Panc1 (cell line): ENCODE results near the gene CDK5RAP2.

Source experiments
- CTCF ChIP-seq: fragments of 450-650 bp; IDR thresholded peaks from 2 replicates; pipeline ENCODE4 v1.5.1; 2017; ENCODE audit warnings: mild to moderate bottlenecking
- POLR2AphosphoS5 ChIP-seq: IDR thresholded peaks from 2 replicates; pipeline ENCODE4 v1.6.1; 2012; ENCODE audit warnings: mild to moderate bottlenecking, low read depth, low read length, moderate library complexity
- REST ChIP-seq, 2 experiments: IDR thresholded peaks; 2 replicates each; pipeline ENCODE4 v1.6.1; 2011 to 2012; ENCODE audit warnings: low read depth in 2 of 2, control low read depth in 1 of 2, low read length in 1 of 2, mild to moderate bottlenecking in 1 of 2, moderate library complexity in 1 of 2; ENCODE audit not compliant: insufficient read depth in 1 of 2
- SIN3A ChIP-seq: IDR thresholded peaks from 2 replicates; pipeline ENCODE4 v1.6.1; 2012; ENCODE audit warnings: low read depth, mild to moderate bottlenecking, low read length, moderate library complexity, borderline replicate concordance; ENCODE audit not compliant: insufficient read depth
- TCF7L2 ChIP-seq: IDR thresholded peaks from 2 replicates; pipeline ENCODE4 v1.6.1; 2011; ENCODE audit warnings: mild to moderate bottlenecking, low read depth, low read length, inconsistent platforms

GRCh38 chr9:120568816-120569215 is 11.2 kb downstream of the CDK5RAP2 start:
- TF ChIP-seq CTCF (no peak), REST (IDR thresholded peaks at IDR 0.05; ENCODE audit: insufficient read depth in 1 of 2, low read depth in 2 of 2, low read length in 1 of 2) (no peak), POLR2AphosphoS5 (no peak), TCF7L2 (no peak), SIN3A (no peak)
